Body of pancreas (tissue), 4 donors: ENCODE data around the gene STX4.

Experiments used
- CTCF ChIP-seq, 7 experiments: fragments of 450-650 bp in 4 of 7; fragments of 200-600 bp in 3 of 7; sonication (generic) in 3 of 7; IDR thresholded peaks; one replicate each; pipeline ENCODE4 v1.5.1; 2016 to 2019; ENCODE audit warnings: antibody characterized with exemption in 7 of 7
- POLR2A ChIP-seq, 3 donors: fragments of 450-650 bp; IDR thresholded peaks; one replicate each; pipeline ENCODE4 v1.6.1; 2016; ENCODE audit warnings: antibody characterized with exemption in 3 of 3, mild to moderate bottlenecking in 2 of 3

GRCh38 chr16:31009894-31010584 is 23.3 kb upstream of the STX4 start:
- TF ChIP-seq CTCF (IDR thresholded peaks at IDR 0.05) (no peak), POLR2A (IDR thresholded peaks at IDR 0.05) (no peak)
